Measurements from ENCODE around the gene ACTL8.

Gene ACTL8

DNA sequence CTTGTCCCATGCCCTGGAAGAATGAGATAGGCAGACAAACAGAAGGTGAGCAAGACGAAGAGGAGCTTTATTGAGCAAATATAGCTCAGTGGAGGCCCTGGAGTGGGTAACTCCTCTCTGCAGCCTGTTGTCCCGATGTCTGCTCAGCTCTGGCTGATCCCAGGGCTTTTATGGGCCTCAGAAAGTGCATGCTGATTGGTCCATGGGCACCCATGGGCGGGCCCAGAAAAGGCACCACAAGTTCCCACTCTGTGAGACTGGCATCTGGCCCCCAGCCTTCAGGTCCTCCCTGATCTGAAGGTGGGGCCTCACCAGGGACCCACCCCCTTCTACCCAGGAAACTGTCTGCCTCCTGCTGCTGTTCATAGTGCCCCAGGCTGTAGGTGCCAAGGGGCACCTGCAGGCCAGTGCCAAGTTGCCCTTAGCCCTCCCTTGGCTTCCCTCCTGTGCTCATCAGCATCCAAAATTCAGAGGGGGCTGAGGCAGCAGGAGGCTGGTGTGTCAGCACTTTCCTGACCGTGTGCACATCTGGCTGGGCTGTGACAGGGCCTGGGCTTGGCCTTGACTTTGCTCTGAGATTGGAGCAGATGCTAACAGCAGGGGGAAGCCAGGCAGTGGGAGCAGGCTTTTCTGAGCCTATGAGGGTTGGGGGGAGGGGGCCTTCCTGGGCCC lies 35.4 kb downstream of the ACTL8 start:
- Mint-ChIP-seq H3K4me1 (ENCODE audit: low read depth in 2 of 2) (no peaks in the 10 kb centered on the region), H3K9me3 (no peaks in the 10 kb centered on the region), H3K36me3 (ENCODE audit: insufficient read depth) (no peaks in the 10 kb centered on the region), H3K4me3 (no peak overlapping the region), H3K27ac (no peak overlapping the region), H3K27me3 (peaks cover 34 to 52% of the 10 kb centered on the region in 2 donors)
- DNase-seq: no peak
- no peak for ATAC-seq (replicated peaks)

GRCh38 chr1:17791055-17791390 lies 35.9 kb downstream of the ACTL8 start:
- no peaks in the 10 kb centered on the region for H3K9me3 Mint-ChIP-seq
- DNase-seq (no peak), ATAC-seq (replicated peaks) (no peak)
- no peaks in the 10 kb centered on the region for H3K4me1 Mint-ChIP-seq (ENCODE audit: low read depth in 2 of 2)
- H3K27me3 Mint-ChIP-seq: peaks cover 30 to 57% of the 10 kb centered on the region in 2 donors
- no peak overlapping the region for H3K4me3 Mint-ChIP-seq
- H3K36me3 Mint-ChIP-seq (ENCODE audit: insufficient read depth): no peaks in the 10 kb centered on the region
- no peak overlapping the region for H3K27ac Mint-ChIP-seq

DNA sequence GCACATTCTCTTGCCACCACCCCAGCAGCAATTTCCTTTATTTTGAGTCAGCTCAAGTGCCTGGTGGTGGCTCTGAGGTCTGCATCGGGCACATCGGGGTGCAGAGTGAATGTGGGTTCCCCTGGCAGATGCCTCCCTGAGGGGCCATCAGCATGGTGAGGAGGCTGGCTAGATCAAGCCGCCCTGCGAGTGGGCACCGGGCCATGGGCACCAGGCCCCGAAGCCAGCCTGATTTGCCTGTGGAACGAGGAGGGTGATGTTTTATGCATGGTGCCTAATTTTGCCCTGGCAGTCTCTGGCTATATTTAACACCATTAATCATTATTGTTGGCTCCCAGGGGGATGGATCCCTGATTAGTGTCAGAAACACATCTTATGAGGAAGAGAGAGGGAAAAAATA lies 36.3 kb downstream of the ACTL8 start:
- H3K27me3 Mint-ChIP-seq: peaks cover 30 to 61% of the 10 kb centered on the region in 2 donors

DNA sequence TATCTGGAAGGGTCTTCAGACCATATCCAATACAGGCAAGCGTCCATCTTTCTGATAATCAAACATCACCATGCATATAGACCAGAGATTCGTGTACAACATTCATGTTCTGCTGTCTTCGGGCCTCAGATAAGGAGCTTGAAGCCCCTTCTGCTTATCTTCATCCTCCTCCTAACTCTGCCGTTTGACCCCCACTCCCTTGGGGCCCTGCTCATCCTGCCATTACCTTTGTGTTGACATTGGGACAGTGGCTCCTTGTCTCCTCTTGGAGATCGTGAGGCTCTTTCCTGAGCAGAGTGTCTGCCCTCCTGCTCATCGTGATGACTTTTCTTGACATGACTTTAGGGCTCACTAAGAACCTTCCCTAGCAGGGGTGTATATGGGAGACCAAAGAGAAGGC lies 37.3 kb downstream of the ACTL8 start:
- no peak overlapping the region for H3K27ac Mint-ChIP-seq
- no peak overlapping the region for H3K4me3 Mint-ChIP-seq
- no peak for ATAC-seq (replicated peaks)
- H3K9me3 Mint-ChIP-seq: no peaks in the 10 kb centered on the region
- no peak for DNase-seq
- H3K4me1 Mint-ChIP-seq (ENCODE audit: low read depth in 2 of 2): no peaks in the 10 kb centered on the region
- peaks cover 30 to 58% of the 10 kb centered on the region in 2 donors for H3K27me3 Mint-ChIP-seq
- H3K36me3 Mint-ChIP-seq (ENCODE audit: insufficient read depth): no peaks in the 10 kb centered on the region

More for the DNA sequence above, 36.3 kb downstream of the ACTL8 start:
- no peak overlapping the region for H3K4me3 Mint-ChIP-seq
- H3K4me1 Mint-ChIP-seq (ENCODE audit: low read depth in 2 of 2): no peaks in the 10 kb centered on the region
- H3K36me3 Mint-ChIP-seq (ENCODE audit: insufficient read depth): no peaks in the 10 kb centered on the region
- ATAC-seq (replicated peaks) (no peak), DNase-seq (no peak)
- no peak overlapping the region for H3K27ac Mint-ChIP-seq
- no peaks in the 10 kb centered on the region for H3K9me3 Mint-ChIP-seq

GRCh38 chr1:17795081-17795809 lies 40.1 kb downstream of the ACTL8 start:
- no peak overlapping the region for H3K4me3 Mint-ChIP-seq
- peaks cover 32 to 69% of the 10 kb centered on the region in 2 donors for H3K27me3 Mint-ChIP-seq
- no peak for ATAC-seq (replicated peaks)

DNA sequence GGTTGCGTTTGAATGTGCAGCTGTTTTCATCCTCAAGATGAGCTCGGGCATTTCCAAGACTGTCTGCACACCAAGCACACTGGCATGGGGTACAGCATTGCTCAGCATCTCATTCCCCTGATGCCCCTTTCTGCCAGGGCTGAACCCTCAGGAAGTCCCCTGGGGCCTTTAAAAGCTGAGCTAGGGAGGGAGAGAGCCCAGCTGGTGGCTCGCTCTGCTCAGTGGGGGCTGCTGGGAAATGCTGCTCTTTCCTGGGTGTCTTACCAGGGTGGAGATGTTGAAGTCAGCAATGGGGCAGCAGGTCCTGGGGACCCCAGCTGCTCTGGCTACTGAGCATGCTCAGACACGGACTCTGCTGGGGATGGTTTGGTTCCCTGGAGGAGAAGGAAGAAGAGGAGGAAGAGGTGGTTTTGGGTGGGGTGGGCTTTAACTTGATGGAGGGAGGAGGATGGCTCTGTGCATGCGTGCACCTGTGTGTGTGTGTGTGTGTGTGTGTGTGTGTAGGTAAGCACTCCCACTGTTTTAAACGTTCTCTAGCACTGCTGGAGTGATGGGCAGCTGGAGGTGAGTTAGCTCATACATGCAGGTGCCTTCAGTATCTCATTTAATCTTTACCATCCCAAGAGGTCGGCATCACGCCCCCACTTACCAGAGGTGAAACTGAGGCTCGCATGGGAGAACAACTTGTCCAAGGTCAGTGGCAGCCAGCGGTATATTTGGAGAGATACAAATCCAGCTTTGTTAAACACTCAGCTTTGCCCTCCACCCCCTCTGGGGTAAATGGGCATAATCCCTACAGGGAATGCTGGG lies 40.9 kb downstream of the ACTL8 start:
- ATAC-seq (replicated peaks): no peak
- no peak overlapping the region for H3K27ac Mint-ChIP-seq
- no peaks in the 10 kb centered on the region for H3K36me3 Mint-ChIP-seq (ENCODE audit: insufficient read depth)
- H3K4me3 Mint-ChIP-seq: no peak overlapping the region
- no peaks in the 10 kb centered on the region for H3K9me3 Mint-ChIP-seq
- H3K4me1 Mint-ChIP-seq (ENCODE audit: low read depth in 2 of 2): no peaks in the 10 kb centered on the region
- H3K27me3 Mint-ChIP-seq: peaks cover 32 to 71% of the 10 kb centered on the region in 2 donors
- no peak for DNase-seq

More at GRCh38 chr1:17795081-17795809, 40.1 kb downstream of the ACTL8 start:
- H3K4me1 Mint-ChIP-seq (ENCODE audit: low read depth in 2 of 2): no peaks in the 10 kb centered on the region
- no peaks in the 10 kb centered on the region for H3K36me3 Mint-ChIP-seq (ENCODE audit: insufficient read depth)
- no peak overlapping the region for H3K27ac Mint-ChIP-seq
- no peaks in the 10 kb centered on the region for H3K9me3 Mint-ChIP-seq
- no peak for DNase-seq

- no peak overlapping the region for H3K27ac Mint-ChIP-seq
- H3K4me1 Mint-ChIP-seq (ENCODE audit: low read depth in 2 of 2): no peaks in the 10 kb centered on the region
- H3K27me3 Mint-ChIP-seq: peaks cover 32 to 71% of the 10 kb centered on the region in 2 donors
- no peaks in the 10 kb centered on the region for H3K36me3 Mint-ChIP-seq (ENCODE audit: insufficient read depth)
- H3K4me3 Mint-ChIP-seq: no peak overlapping the region
- ATAC-seq (replicated peaks) (no peak), DNase-seq (no peak)
- no peaks in the 10 kb centered on the region for H3K9me3 Mint-ChIP-seq
These were observed 42.3 kb downstream of the ACTL8 start for GRCh38 chr1:17797478-17797877.

GRCh38 chr1:17798011-17798410 lies 42.9 kb downstream of the ACTL8 start:
- no peaks in the 10 kb centered on the region for H3K9me3 Mint-ChIP-seq
- H3K4me1 Mint-ChIP-seq (ENCODE audit: low read depth in 2 of 2): no peaks in the 10 kb centered on the region
- peaks cover 27 to 68% of the 10 kb centered on the region in 2 donors for H3K27me3 Mint-ChIP-seq

GRCh38 chr1:17798799-17799382 lies 43.8 kb downstream of the ACTL8 start:
- no peaks in the 10 kb centered on the region for H3K36me3 Mint-ChIP-seq (ENCODE audit: insufficient read depth)
- no peak overlapping the region for H3K27ac Mint-ChIP-seq
- ATAC-seq (replicated peaks) (no peak), DNase-seq (no peak)
- peaks cover 18 to 59% of the 10 kb centered on the region in 2 donors for H3K27me3 Mint-ChIP-seq
- no peak overlapping the region for H3K4me3 Mint-ChIP-seq
- no peaks in the 10 kb centered on the region for H3K4me1 Mint-ChIP-seq (ENCODE audit: low read depth in 2 of 2)
- H3K9me3 Mint-ChIP-seq: no peaks in the 10 kb centered on the region

More at GRCh38 chr1:17798011-17798410, 42.9 kb downstream of the ACTL8 start:
- H3K27ac Mint-ChIP-seq: no peak overlapping the region
- H3K4me3 Mint-ChIP-seq: no peak overlapping the region
- DNase-seq (no peak), ATAC-seq (replicated peaks) (no peak)
- no peaks in the 10 kb centered on the region for H3K36me3 Mint-ChIP-seq (ENCODE audit: insufficient read depth)

DNA sequence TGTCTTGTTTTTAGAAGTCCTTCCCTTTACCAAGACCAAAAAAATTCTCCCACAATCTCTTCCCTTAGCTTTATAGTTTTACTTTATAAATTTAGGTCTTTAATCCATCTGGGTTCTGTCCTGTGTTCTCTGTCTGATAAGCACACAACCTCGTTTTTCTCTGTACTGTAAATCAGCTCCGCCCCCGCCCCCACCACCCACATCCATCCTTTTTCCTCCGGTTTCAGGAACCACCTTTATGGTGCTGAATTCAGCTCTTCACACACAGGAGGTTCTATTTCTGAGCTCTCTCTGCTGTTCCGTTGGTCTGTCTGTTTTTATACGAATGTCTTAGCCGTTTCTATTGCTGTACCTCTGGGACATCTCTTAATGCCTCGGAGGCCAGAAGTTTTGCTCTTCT lies 44.5 kb downstream of the ACTL8 start:
- Mint-ChIP-seq H3K9me3 (no peaks in the 10 kb centered on the region), H3K27me3 (peaks cover 18 to 54% of the 10 kb centered on the region in 2 donors), H3K27ac (no peak overlapping the region), H3K4me1 (ENCODE audit: low read depth in 2 of 2) (no peaks in the 10 kb centered on the region), H3K4me3 (no peak overlapping the region), H3K36me3 (ENCODE audit: insufficient read depth) (no peaks in the 10 kb centered on the region)
- ATAC-seq (replicated peaks): no peak
- DNase-seq: no peak

- Mint-ChIP-seq H3K27ac (no peak overlapping the region), H3K4me3 (no peak overlapping the region), H3K4me1 (ENCODE audit: low read depth in 2 of 2) (no peaks in the 10 kb centered on the region), H3K36me3 (ENCODE audit: insufficient read depth) (no peaks in the 10 kb centered on the region), H3K9me3 (no peaks in the 10 kb centered on the region), H3K27me3 (peaks cover 36 to 38% of the 10 kb centered on the region in 2 donors)
- no peak for ATAC-seq (replicated peaks)
- no peak for DNase-seq
These were observed 47.0 kb downstream of the ACTL8 start for GRCh38 chr1:17802164-17802563.

DNA sequence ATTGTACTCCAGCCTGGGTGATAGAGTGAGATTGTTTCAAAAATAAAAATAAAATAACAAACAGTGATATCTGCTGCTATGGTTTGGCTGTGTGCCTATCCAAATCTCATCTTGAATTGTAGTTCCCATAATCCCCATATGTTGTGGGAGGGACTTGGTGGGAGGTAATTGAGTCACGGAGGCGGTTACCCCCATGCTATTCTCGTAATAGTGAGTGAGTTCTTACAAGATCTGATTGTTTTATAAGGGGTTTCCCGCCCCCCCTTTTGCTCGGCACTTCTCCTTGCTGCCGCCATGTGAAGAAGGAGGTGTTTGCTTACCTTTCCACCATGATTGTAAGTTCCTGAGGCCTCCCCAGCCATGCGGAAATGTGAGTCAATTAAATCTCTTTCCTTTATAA lies 47.8 kb downstream of the ACTL8 start:
- Mint-ChIP-seq H3K4me3 (no peak overlapping the region), H3K27me3 (peaks cover 30 to 41% of the 10 kb centered on the region in 2 donors), H3K27ac (no peak overlapping the region), H3K4me1 (ENCODE audit: low read depth in 2 of 2) (no peaks in the 10 kb centered on the region), H3K9me3 (no peaks in the 10 kb centered on the region), H3K36me3 (ENCODE audit: insufficient read depth) (no peaks in the 10 kb centered on the region)
- no peak for DNase-seq
- ATAC-seq (replicated peaks): no peak

DNA sequence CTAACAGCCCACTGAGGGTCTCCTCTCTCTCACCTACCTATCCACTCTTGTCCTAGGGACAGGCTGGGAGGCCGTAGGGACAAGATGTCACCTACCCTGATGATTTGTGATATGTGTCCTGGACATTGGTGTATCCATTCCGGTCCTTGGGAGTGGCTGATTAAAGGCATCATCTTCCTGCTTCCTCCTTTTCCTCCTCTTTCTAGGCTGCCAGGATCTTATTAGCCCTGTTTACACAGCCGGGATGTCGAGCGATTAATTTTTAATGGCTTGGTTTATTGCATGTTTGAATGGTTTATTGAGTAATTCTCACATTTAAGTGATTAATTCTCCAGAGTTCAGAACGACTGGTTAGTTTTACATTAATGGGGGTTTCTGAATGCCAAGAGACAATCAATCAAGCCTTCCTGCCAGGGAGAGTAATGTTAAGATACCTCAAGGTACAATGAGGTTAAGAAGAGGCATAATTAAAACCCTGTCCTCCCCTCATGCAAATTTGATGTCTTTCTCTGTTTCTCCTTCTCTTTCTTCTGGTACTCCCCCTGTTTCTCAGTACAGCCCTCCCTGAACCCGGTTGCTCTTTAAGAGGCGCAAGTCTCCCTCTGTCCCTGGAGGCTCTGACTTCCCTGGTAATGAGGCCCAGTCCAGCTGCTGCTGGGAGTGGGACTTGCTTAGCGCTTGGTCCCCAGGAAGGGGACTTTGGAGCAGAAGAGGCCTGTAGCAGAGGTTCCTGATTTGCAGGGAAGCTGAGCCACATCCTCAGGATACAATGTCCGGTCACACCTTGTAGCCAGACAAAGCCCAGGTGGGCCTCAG lies 50.9 kb downstream of the ACTL8 start:
- ATAC-seq (replicated peaks): no peak
- H3K9me3 Mint-ChIP-seq: no peaks in the 10 kb centered on the region
- H3K27ac Mint-ChIP-seq: no peak overlapping the region
- no peak overlapping the region for H3K4me3 Mint-ChIP-seq
- peaks cover 10 to 29% of the 10 kb centered on the region in 2 donors for H3K27me3 Mint-ChIP-seq
- no peak for DNase-seq
- no peaks in the 10 kb centered on the region for H3K4me1 Mint-ChIP-seq (ENCODE audit: low read depth in 2 of 2)
- H3K36me3 Mint-ChIP-seq (ENCODE audit: insufficient read depth): no peaks in the 10 kb centered on the region
